AG09319 (cell line): ENCODE measurements around the gene OTUD5.

ENCODE experiments used
- DNase-seq: peaks from one replicate; pipeline ENCODE4 v3.0.0-alpha.2; 2010; ENCODE audit warnings: low read depth; ENCODE audit errors: extremely low read depth
- TF ChIP-seq, protein P1 (sequence below): IDR thresholded peaks from 2 replicates; pipeline ENCODE4 v1.5.1; 2011; ENCODE audit warnings: low read depth, mild to moderate bottlenecking, inconsistent platforms, low read length, moderate library complexity

OTUD5 gene

DNA sequence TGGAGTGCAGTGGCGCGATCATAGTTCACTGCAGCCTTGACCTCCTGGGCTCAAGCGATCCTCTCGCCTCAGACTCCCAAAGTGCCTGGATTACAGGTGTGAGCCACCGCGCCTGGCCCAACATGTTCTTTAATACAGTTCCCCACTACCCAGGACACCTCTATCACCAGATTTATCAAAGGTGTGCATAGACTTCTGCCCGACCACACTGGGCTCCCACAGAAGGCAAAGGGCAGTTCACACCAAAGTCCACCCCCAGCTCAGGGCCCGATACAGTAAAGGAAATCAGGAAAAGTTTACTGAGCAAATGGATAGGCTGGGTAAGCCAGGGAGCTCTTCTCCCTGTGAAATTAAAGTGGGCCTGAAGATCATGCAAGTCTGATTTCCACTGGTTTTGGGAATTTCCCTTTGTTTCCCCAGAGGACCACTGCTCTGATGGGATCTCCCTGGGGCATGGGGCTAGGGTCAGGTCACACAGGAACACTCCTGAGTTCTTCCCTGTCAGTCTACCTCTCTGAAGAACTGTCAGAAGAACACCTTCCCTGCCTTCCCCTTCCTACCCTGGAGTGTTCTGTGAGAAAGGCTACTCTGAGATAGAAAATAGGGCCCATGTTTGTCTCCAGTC, 20.9 kb downstream of the OTUD5 start:
- no peak for DNase-seq
- TF ChIP-seq, protein P1, sequence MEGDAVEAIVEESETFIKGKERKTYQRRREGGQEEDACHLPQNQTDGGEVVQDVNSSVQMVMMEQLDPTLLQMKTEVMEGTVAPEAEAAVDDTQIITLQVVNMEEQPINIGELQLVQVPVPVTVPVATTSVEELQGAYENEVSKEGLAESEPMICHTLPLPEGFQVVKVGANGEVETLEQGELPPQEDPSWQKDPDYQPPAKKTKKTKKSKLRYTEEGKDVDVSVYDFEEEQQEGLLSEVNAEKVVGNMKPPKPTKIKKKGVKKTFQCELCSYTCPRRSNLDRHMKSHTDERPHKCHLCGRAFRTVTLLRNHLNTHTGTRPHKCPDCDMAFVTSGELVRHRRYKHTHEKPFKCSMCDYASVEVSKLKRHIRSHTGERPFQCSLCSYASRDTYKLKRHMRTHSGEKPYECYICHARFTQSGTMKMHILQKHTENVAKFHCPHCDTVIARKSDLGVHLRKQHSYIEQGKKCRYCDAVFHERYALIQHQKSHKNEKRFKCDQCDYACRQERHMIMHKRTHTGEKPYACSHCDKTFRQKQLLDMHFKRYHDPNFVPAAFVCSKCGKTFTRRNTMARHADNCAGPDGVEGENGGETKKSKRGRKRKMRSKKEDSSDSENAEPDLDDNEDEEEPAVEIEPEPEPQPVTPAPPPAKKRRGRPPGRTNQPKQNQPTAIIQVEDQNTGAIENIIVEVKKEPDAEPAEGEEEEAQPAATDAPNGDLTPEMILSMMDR: no peak

DNA sequence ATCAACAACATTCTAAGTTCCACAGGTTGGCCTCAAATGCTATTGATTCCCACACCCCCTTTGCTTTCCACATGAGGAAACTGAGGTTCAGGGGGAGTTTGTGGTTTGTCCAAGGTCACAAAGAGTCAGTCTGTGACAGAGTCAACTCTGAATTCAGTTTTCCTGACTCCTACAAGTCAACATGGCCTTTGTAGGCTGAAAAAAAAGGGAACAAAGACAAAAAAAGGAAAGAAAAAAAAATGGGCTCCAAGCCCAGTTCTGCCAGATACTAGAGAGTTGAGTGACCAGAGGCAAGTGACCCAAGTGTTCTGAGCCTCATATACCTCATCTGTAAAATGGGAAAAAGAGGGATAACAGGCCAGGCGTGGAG, 22.1 kb downstream of the OTUD5 start:
- no peak for DNase-seq
- TF ChIP-seq, protein P1: no peak

DNA sequence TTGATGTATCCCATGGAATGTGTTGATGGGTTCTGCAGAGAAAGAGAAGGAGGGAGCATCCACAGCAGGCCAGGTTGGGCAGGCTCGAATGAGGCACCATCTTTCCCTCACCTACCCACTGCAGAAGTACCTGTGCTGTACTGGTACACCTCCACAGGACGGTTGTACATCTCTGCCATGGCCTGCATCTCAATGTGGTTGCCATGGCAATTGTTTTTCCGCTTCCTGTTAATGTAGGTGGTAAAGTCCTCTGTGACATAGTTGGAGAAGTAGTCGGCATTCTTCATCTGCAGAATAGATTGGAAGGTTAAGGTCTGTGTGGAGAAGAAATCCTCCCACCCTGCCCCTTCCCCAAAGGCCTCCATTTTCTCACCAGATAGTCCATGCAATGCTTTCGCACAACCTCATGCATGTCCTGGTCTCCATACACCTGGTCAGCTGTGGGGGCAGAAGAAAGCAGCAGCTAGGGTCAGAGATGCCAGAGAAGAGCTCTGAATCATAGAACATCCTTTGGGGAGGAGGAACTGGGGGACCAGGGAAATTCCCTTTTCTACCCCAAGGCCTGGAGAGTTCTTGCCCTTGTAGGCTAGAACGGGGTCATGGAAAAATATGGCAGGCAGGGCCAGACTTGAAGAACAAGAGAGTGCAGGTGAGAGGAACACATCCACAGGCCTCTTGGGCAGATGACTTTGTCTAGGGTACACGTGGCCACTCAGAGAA, 22.7 kb downstream of the OTUD5 start:
- TF ChIP-seq, protein P1: no peak
- DNase-seq: no peak

DNA sequence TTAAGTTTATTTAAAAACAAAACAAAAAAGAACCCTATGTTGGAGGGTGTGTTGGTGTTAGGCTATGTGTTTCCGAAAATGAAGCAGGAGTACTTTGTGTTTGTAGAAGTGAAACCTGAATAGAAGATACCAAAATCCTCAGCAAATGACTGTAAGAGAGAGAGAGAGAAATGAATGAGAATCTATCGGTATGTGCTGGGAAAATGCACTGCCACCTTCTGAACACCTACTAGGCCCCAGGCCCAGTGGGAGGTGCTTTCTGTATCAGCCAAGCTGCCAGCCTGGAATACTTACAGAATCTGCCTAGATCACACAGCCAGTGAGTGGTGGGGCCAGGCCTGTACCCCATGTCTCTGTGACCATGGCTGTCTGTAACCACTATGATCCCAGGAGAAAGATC, 23.6 kb downstream of the OTUD5 start:
- TF ChIP-seq, protein P1: no peak
- DNase-seq: no peak

DNA sequence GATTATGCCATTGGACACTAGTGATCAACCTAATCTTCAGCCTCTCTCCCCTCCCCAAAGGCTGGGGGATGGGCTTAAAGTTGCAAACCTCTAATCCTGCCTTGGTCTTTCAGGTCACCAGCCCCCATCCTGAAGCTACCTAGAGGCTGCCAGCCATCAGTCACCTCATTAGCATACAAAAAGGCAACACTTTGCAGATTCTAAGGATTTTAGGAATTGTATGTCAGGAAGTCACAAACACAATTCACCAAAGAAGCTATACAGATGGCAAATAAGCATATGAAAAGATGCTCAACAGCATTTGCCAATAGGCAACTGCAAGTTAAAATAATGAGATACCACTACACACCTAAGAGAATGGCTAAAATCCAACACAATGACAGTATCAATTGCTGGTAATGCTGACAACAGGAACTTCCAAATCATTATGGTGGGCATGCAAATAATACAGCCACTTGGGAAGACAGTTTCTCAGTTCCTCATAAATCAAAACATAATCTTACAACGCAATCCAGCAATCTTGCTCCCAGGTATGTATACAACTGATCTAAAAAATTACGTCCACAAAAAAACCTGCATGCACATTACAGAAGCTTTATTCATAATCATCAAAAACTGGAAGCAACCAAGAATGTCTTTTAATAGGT, 29.5 kb downstream of the OTUD5 start:
- DNase-seq: no peak

DNA sequence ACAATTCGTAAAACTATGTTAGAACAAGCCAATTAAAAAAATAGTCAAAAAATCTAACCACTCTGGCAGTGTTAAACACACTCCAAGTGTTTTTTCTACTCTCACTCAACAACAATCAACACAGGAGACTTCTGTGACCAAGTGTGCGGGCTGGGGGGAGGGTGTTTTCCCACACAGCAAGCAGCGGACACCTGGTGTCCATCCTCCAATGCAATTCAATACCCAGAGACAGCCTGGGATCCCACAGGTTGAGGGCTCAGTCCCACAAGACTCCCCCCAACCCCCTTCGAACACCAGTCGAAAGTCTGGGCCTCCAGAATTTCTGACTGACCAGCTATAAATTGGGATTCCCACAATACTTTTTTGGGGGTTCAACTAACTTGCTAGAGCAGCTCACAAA, 30.3 kb downstream of the OTUD5 start:
- no peak for DNase-seq
- TF ChIP-seq, protein P1: no peak

More for the DNA sequence above, 29.5 kb downstream of the OTUD5 start:
- TF ChIP-seq, protein P1: no peak

DNA sequence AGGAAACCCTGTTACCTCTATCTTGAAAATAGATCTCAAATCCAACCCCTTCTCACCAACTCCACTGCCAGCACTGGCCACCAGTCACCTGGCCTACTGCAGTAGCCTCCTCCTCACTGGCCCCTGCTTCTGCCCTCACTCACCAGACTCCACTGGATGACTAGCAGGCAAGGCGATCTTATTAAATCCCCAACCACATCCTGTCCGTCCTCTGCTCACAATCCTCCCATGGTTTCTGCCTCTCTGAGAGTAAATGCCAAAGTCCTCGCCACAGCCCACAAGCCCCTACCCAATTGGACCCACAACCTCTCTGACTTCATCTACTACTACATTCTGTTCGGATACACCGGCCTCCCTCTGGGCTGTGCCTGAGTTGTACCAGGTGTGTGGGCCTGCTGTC, 33.1 kb downstream of the OTUD5 start:
- DNase-seq: no peak
- TF ChIP-seq, protein P1: no peak
